ENCODE data around the gene OTOS.

DNA sequence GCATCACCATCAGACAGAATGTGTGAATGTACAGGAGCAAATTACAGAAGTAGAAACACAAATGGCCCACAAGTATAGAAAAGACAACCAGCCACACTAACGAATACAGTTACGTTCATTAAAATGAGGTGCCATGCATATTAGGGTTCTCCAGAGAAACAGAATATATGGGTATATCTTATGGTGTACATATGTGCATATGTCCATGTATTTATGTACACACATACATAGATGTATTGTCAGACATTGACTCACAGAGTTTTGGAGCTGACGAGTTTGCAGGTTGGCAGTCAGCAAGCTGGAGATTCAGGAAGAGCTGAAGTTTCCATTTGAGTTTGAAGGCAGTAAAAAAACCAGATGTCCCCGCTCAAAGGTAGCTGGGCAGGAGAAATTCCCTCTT lies 37.3 kb downstream of the OTOS start:
- TF ChIP-seq, protein P1, sequence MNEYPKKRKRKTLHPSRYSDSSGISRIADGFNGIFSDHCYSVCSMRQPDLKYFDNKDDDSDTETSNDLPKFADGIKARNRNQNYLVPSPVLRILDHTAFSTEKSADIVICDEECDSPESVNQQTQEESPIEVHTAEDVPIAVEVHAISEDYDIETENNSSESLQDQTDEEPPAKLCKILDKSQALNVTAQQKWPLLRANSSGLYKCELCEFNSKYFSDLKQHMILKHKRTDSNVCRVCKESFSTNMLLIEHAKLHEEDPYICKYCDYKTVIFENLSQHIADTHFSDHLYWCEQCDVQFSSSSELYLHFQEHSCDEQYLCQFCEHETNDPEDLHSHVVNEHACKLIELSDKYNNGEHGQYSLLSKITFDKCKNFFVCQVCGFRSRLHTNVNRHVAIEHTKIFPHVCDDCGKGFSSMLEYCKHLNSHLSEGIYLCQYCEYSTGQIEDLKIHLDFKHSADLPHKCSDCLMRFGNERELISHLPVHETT (CRISPR knock-in tag; conservative IDR thresholded peaks at IDR 0.05 in 1 of 2, IDR thresholded peaks at IDR 0.05 in 1 of 2) = no peak
- TF ChIP-seq, protein P2, sequence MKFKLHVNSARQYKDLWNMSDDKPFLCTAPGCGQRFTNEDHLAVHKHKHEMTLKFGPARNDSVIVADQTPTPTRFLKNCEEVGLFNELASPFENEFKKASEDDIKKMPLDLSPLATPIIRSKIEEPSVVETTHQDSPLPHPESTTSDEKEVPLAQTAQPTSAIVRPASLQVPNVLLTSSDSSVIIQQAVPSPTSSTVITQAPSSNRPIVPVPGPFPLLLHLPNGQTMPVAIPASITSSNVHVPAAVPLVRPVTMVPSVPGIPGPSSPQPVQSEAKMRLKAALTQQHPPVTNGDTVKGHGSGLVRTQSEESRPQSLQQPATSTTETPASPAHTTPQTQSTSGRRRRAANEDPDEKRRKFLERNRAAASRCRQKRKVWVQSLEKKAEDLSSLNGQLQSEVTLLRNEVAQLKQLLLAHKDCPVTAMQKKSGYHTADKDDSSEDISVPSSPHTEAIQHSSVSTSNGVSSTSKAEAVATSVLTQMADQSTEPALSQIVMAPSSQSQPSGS (CRISPR knock-in tag; IDR thresholded peaks at IDR 0.05) = no peak
- no peak for TF ChIP-seq E2F6 (IDR thresholded peaks at IDR 0.05; ENCODE audit: borderline replicate concordance in 1 of 2, extremely low read depth in 1 of 2, insufficient read depth in 1 of 2, insufficient read length in 1 of 2, low read depth in 1 of 2, low read length in 1 of 2, poor library complexity in 1 of 2, severe bottlenecking in 1 of 2)
- TF ChIP-seq DPF2 (IDR thresholded peaks at IDR 0.05) = no peak
- TF ChIP-seq, protein P3, sequence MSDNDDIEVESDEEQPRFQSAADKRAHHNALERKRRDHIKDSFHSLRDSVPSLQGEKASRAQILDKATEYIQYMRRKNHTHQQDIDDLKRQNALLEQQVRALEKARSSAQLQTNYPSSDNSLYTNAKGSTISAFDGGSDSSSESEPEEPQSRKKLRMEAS (CRISPR knock-in tag; IDR thresholded peaks at IDR 0.05) = no peak
